Muscle of leg (tissue), 11 donors: ENCODE data around the gene RTN4RL1. TPM values are rescaled to one million over a fixed set of nuclear protein-coding genes. Genes with fewer than 3 reads are reported as not detected.
"Not testable (repeated sequence)": the region's sequence is repeated elsewhere in the genome, so short reads cannot be mapped to it uniquely, and the experiment has no call there.

Experiments
- DNase-seq: peaks from one replicate; pipeline ENCODE4 v3.0.0; 2013
- H3K27ac ChIP-seq: one replicate; pipeline ENCODE4 v1.5.1; 2013; ENCODE audit warnings: mild to moderate bottlenecking, low read length, control low read depth
- H3K27me3 ChIP-seq: one replicate; pipeline ENCODE4 v1.6.1; 2013; ENCODE audit warnings: low read length; ENCODE audit not compliant: control insufficient read depth, insufficient read depth
- H3K36me3 ChIP-seq: one replicate; pipeline ENCODE4 v1.6.1; 2013; ENCODE audit warnings: low read length; ENCODE audit not compliant: control insufficient read depth, insufficient read depth
- H3K4me1 ChIP-seq: one replicate; pipeline ENCODE4 v1.6.1; 2013; ENCODE audit warnings: low read length; ENCODE audit not compliant: control insufficient read depth, insufficient read depth
- H3K4me3 ChIP-seq: one replicate; pipeline ENCODE4 v1.5.1; 2013; ENCODE audit warnings: low read length, control low read depth
- H3K9me3 ChIP-seq: replicated peaks from 2 replicates; pipeline ENCODE4 v1.6.1; 2013; ENCODE audit warnings: low read depth, low read length; ENCODE audit not compliant: control insufficient read depth
- WGBS: methylation state at CpG from one replicate; pipeline ENCODE4 v1.1.5; 2013; ENCODE audit warnings: missing lambda C conversion rate; ENCODE audit not compliant: insufficient coverage; 5-methylcytosine and 5-hydroxymethylcytosine counted together
- polyA plus RNA-seq, 8 donors: library from polyadenylated mRNA; unstranded; fragments of 120-200 nt; gene quantifications; one replicate each; pipeline versions ENCODE4 v1.2.1 to v1.2.3, GENCODE V29; 2013; ENCODE audit warnings: inconsistent platforms in 1 of 8, low replicate concordance in 1 of 8; ENCODE audit not compliant: insufficient read length in 8 of 8, insufficient read depth in 1 of 8
- total RNA-seq: library from RNA; stranded (reverse); fragments of 120-200 nt; gene quantifications from one replicate; pipeline ENCODE4 v1.2.4, GENCODE V29; 2013

Gene RTN4RL1
- total and polyA plus RNA-seq, 9 donors, result 1.0 to 2.3 (median 1.7) TPM

DNA sequence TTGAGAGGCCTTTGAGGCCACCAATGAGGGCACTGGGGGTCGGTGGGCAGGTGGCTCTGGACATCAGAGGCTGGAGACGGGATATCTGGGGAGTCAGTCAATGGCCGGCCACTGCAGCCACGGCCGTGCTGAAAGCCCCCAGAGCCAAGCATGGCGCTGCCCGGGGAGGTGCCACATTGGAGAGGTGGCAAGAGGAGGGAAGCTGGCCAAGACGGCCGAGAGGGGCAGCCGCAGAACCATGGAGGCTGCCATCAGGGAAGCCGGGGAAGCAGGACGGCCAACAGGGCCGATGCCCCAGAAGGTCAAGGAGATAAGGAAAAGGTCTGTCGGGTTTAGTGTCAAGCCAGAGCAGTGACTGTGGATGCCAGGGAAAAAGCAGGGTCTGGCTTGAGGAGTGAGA is 9.8 kb downstream of the RTN4RL1 start:
- no peak for DNase-seq
- Histone ChIP-seq H3K4me3 (no peak overlapping the region), H3K27me3 (peaks cover 58% of the 10 kb centered on the region), H3K36me3 (no peaks in the 10 kb centered on the region), H3K4me1 (peaks cover 16% of the 10 kb centered on the region), H3K9me3 (no peaks in the 10 kb centered on the region), H3K27ac (no peak overlapping the region)
- 86% methylated on average over 13 of the region's 14 CpGs for WGBS

DNA sequence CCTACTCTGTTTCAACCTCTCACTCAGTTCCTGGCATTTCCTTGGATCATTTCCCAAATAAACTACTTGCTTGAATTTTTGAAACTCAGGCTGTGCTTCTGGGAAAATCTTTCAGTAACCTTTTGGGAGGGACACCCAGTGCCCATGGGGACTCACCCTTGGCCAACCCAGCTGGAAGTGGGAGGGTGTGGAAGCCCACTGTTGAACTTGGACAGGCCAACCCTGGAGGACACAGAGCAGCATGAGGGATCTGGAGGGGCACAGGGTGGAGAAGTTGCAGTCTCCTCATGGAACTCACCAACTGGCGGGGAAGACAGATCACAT is 11.2 kb downstream of the RTN4RL1 start:
- Histone ChIP-seq H3K4me1 (peaks cover 16% of the 10 kb centered on the region), H3K27ac (no peak overlapping the region), H3K36me3 (no peaks in the 10 kb centered on the region), H3K4me3 (no peak overlapping the region), H3K9me3 (no peaks in the 10 kb centered on the region), H3K27me3 (peaks cover 47% of the 10 kb centered on the region)
- no peak for DNase-seq
- no CpG with 5 or more reads among the region's 1 CpG for WGBS

DNA sequence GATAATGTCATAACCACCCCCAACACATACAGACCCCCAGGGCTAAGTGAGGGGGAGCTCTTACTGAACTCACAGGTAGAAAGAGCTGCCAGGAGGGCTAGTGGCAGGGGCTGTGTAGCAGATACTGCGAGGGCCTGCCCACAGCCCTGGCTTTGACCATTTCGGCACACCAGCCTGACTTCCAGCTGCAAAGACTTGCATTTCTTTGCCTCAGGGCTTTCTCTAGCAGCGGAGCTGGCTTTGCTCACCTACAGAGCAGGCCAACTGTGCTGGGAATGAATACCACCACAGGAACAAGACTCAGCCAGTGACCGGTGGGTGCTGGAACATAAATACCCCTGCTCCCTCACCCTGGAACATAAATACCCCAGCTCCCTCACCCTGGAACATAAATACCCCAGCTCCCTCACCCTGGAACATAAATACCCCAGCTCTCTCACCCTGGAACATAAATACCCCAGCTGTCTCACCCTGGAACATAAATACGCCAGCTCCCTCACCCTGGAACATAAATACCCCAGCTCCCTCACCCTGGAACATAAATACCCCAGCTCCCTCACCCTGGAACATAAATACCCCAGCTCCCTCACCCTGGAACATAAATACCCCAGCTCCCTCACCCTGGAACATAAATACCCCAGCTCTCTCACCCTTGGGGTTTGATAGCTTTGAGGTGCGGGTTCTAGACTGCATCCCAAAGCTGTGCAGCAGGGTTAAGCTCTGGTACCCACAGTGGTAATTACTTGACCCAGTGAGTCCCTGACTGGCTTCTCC is 11.7 kb downstream of the RTN4RL1 start:
- H3K4me1 ChIP-seq, result peaks cover 16% of the 10 kb centered on the region
- H3K36me3 ChIP-seq, H3K27ac ChIP-seq, H3K4me3 ChIP-seq, DNase-seq, H3K9me3 ChIP-seq: not testable (repeated sequence)
- H3K27me3 ChIP-seq, result peaks cover 41% of the 10 kb centered on the region
- WGBS, result 91% methylated on average over 4 of the region's 6 CpGs

GRCh38 chr17:2012499-2012898 is 12.6 kb downstream of the RTN4RL1 start:
- DNase-seq, result no peak
- peaks cover 10% of the 10 kb centered on the region for H3K4me1 ChIP-seq
- no peaks in the 10 kb centered on the region for H3K9me3 ChIP-seq
- no peaks in the 10 kb centered on the region for H3K36me3 ChIP-seq
- peaks cover 33% of the 10 kb centered on the region for H3K27me3 ChIP-seq
- H3K27ac ChIP-seq, result peak overlapping the region; percentile 29
- WGBS, result 84% methylated on average over 3 of the region's 4 CpGs
- H3K4me3 ChIP-seq, result no peak overlapping the region

DNA sequence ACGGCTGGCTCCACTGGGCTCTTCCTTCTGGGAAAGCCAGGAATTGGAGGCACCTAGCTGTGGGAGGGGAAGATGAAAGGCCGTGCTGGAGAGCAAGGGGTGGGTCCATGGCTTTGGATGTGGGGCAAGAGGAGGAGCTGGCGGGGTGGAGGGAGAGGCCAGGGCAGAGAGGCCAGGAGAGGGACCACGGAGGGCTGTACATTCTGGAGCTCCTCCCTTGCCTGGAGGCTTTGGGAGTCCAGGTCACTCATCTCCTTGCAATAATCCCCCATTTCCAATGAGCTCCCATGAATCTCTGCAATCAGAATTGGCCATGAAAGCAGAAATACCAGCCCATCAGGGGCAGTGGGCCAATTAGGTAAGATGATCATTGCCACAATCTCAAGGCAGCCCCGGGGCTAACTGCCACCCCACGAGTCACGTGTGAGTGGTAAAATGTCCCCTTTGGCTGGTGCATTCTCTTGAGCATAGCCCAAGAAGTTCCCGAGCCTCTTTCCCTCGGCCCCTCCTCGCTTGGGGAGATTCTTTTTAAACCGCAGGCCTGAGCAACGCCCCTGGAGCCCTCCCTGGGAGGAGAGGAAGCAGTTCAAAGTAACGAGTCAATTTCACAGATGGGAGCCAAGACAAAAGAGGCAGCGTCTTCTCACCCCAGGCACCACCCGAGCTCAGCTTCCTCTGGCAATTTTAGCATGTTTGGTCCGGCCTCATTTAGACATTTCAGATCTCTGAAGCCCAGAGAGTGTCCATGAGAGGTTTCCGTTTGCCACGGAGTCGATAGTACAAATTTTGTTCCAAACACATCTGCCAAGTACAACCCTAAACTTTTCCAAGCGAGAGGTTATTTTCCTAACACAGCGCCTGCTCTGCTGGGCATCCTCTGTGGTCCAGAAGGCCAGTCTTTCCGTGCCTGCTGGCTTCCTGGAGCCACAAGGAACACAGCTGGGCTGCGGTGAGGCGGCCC is 13.4 kb downstream of the RTN4RL1 start:
- H3K27ac ChIP-seq, result peak overlapping the region; percentile 21
- H3K9me3 ChIP-seq, result no peaks in the 10 kb centered on the region
- DNase-seq, result peak; percentile 77
- no peaks in the 10 kb centered on the region for H3K36me3 ChIP-seq
- H3K4me3 ChIP-seq, result no peak overlapping the region
- peaks cover 10% of the 10 kb centered on the region for H3K4me1 ChIP-seq
- 14% methylated on average over 17 of the region's 24 CpGs for whole genome bisulfite sequencing
- peaks cover 29% of the 10 kb centered on the region for H3K27me3 ChIP-seq

DNA sequence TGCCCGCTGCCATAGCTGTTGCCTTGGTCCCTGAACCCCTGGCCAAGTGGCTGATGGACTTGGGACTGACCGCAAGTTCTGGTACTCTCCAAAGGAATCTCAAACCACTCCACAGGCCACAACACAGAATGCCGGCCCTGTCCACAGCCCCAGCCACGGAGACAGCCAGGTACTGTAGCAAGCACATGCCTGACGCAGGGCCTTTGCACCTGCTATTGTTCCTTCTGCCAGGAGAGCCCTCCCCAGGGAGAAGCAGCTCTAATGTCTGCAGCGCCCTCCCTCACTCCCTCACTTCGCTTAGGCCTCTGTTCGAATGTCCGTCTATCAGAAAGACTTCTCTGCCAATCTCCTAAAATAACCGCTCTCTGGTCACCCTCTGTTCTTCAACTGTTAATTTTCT is 15.4 kb downstream of the RTN4RL1 start:
- Histone ChIP-seq H3K27me3 (peaks cover 18% of the 10 kb centered on the region), H3K36me3 (no peaks in the 10 kb centered on the region), H3K27ac (no peak overlapping the region), H3K4me3 (no peak overlapping the region), H3K9me3 (no peaks in the 10 kb centered on the region), H3K4me1 (peaks cover 10% of the 10 kb centered on the region)
- WGBS, result 83% methylated on average over 6 of the region's 10 CpGs
- DNase-seq, result no peak

DNA sequence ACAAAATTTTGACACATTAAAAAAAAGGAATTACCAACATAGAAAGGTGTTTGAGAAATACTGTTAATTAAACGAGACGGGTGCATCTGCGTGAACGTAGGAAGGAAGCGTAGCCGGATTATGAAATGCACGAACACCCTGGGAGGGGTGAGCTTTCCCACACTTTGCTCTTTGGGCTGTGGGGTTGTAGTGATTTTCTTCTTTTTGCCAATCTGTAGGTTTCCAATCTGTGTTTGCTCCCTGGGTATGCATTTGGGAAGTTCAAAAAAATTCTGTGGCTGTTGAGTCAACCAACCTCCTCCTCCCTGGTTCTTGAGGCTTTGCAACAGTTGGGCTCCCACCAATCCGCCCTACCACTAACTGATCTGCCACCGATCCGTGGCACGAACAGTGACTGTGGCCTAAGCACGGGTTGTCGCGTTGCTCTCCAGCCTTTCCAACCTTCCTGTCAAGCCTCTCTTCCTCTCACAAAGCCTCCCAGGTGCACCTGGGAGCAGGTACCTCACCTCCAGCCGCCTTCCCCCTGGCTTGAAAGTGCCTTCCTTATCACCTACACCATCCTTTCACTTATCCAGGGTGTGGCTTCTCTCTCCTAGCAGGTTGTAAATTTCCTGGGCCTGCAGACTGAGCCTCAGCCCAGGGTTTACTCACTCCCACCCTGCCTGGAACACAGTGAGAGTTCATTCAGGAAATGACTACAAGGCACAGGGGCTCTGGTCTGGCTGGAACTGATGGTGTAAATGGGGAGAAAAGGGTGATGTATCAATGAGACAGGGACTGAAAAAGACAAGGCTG is 16.6 kb downstream of the RTN4RL1 start:
- Histone ChIP-seq H3K27me3 (peaks cover 14% of the 10 kb centered on the region), H3K27ac (no peak overlapping the region), H3K4me1 (peaks cover 10% of the 10 kb centered on the region), H3K9me3 (no peaks in the 10 kb centered on the region), H3K36me3 (no peaks in the 10 kb centered on the region), H3K4me3 (no peak overlapping the region)
- no peak for DNase-seq
- 69% methylated on average over 10 of the region's 15 CpGs for WGBS

DNA sequence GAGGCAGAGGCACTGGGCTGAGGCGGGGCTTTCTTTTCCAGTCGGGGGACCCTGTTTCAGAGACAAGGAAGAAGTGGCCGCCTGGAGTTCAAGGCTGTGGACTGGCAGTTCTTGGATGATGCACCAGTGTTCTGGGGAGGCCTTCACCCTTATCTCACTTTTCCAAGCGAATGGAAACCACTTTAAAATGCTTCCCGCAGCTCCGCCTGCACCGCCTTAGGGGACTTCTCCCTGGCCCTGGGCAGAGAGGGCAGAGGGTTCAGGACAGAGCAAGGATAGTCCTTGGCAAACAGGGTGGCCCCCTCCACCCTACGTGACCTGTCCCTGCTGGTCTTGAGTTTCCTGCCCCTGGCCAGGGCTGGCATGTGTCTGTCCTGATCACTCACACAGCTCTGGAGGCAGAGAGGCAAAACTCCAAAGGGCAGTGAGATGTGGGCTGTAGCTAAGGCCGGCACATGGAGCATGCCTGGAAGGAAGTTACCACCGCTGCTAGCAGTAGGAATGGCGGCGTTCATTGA is 20.6 kb downstream of the RTN4RL1 start:
- no peak overlapping the region for H3K27ac ChIP-seq
- peaks cover 12% of the 10 kb centered on the region for H3K4me1 ChIP-seq
- no peaks in the 10 kb centered on the region for H3K36me3 ChIP-seq
- H3K4me3 ChIP-seq, result no peak overlapping the region
- no peaks in the 10 kb centered on the region for H3K27me3 ChIP-seq
- DNase-seq, result no peak
- H3K9me3 ChIP-seq, result no peaks in the 10 kb centered on the region
- WGBS, result 69% methylated on average over 8 of the region's 12 CpGs

DNA sequence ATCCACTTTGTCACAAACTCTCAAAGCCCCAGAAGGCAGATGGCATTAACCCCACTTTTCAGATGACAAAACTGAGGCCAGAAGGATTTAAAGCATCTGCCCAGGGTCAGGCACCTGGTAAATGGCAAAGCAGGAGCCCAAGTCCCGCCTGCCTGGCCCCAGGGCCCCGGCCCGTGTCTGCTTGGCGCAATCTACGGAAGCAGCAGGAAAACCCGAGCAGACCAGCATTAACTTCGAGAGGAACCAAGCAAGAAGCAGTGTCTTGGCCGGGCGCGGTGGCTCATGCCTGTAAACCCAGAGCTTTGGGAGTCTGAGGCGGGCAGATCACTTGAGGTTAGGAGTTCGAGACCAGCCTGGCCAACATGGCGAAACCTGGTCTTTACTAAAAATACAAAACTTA is 21.6 kb downstream of the RTN4RL1 start:
- H3K36me3 ChIP-seq, result no peaks in the 10 kb centered on the region
- H3K27me3 ChIP-seq, result no peaks in the 10 kb centered on the region
- 90% methylated on average over 13 of the region's 13 CpGs for WGBS
- no peak overlapping the region for H3K27ac ChIP-seq
- H3K4me1 ChIP-seq, result peaks cover 21% of the 10 kb centered on the region
- H3K4me3 ChIP-seq, result no peak overlapping the region
- no peaks in the 10 kb centered on the region for H3K9me3 ChIP-seq
- DNase-seq, result no peak
